Activated CD4-positive, alpha-beta T cell treated with anti-CD3 and anti-CD28 coated beads, Interleukin-2, amount 10 ng/mL, durations not matched to agents 7 days and 5 days (primary cell): ENCODE results near the gene EDRF1. TPM values are rescaled to one million over a fixed set of nuclear protein-coding genes. Genes with fewer than 3 reads are reported as not detected.

Source experiments
- total RNA-seq, 2 experiments: library from RNA; stranded (reverse); gene quantifications; one replicate each; pipeline ENCODE4 v1.2.3, GENCODE V29; 2021

EDRF1 gene
- total RNA-seq, 2 experiments from 2014 or later: 37.0 to 39.5 TPM

Other genes starting within 250 kb of the EDRF1 start
- not detected for gene TEX36, start 36.5 kb upstream of the EDRF1 start, total RNA-seq
- under 1 TPM in 1 of 2 experiments, not detected in 1; 0.10 TPM for gene MMP21, start 56.1 kb downstream of the EDRF1 start, total RNA-seq
- 10 to 100 TPM; 40.4 to 43.3 TPM for gene UROS, start 103.5 kb downstream of the EDRF1 start, total RNA-seq
- gene BCCIP, start 103.8 kb downstream of the EDRF1 start, total RNA-seq: 10 to 100 TPM; 56.4 to 60.6 TPM
- 1 to 10 TPM; 8.2 to 9.6 TPM for gene DHX32, start 161.6 kb downstream of the EDRF1 start, total RNA-seq
- gene FANK1, start 176.9 kb downstream of the EDRF1 start, total RNA-seq: under 1 TPM; 0.31 to 0.35 TPM